Suprapubic skin (tissue), 3 donors: Measurements from ENCODE around the gene COQ10A.

Experiments used
- EP300 ChIP-seq: sonication (generic); formaldehyde crosslinking; IDR thresholded peaks from one replicate; pipeline ENCODE4 v1.6.1; 2017; ENCODE audit warnings: antibody characterized with exemption
- TF ChIP-seq, protein P1 (sequence below), 2 donors: fragments of 200-600 bp in 1 of 2; fragments of 450-650 bp in 1 of 2; sonication (generic) in 1 of 2; IDR thresholded peaks; one replicate each; pipeline ENCODE4 v1.5.1; 2016 to 2019; ENCODE audit warnings: antibody characterized with exemption in 2 of 2, mild to moderate bottlenecking in 1 of 2, moderate library complexity in 1 of 2

GRCh38 chr12:56258820-56259183 lies 7.9 kb upstream of the COQ10A start:
- no peak for TF ChIP-seq EP300
- TF ChIP-seq, protein P1, sequence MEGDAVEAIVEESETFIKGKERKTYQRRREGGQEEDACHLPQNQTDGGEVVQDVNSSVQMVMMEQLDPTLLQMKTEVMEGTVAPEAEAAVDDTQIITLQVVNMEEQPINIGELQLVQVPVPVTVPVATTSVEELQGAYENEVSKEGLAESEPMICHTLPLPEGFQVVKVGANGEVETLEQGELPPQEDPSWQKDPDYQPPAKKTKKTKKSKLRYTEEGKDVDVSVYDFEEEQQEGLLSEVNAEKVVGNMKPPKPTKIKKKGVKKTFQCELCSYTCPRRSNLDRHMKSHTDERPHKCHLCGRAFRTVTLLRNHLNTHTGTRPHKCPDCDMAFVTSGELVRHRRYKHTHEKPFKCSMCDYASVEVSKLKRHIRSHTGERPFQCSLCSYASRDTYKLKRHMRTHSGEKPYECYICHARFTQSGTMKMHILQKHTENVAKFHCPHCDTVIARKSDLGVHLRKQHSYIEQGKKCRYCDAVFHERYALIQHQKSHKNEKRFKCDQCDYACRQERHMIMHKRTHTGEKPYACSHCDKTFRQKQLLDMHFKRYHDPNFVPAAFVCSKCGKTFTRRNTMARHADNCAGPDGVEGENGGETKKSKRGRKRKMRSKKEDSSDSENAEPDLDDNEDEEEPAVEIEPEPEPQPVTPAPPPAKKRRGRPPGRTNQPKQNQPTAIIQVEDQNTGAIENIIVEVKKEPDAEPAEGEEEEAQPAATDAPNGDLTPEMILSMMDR (IDR thresholded peaks at IDR 0.05), result no peak
